Measurements from ENCODE around the gene GALM.
"Not testable (repeated sequence)": the region's sequence is repeated elsewhere in the genome, so short reads cannot be mapped to it uniquely, and the experiment has no call there.

Gene GALM

DNA sequence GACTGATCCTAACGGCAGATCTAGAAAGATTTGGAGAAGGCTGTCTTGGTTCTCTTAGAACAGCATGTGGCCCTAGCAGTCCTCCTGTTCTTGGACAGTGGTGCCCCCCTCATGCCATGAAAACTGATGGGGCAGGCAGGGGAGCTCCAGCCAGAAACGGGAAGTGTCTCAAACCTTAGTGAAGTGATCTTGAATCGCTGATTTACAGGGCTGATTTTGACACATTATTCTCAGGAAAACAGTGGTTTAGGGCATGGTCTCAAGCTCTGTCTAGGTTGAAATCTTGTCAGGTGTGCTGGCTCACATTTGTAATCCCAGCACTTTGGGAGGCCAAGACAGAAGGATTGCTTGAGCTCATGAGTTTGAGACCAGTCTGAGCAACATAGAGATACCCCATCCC is 47.4 kb downstream of the GALM start:
- DNase-seq = no peak

DNA sequence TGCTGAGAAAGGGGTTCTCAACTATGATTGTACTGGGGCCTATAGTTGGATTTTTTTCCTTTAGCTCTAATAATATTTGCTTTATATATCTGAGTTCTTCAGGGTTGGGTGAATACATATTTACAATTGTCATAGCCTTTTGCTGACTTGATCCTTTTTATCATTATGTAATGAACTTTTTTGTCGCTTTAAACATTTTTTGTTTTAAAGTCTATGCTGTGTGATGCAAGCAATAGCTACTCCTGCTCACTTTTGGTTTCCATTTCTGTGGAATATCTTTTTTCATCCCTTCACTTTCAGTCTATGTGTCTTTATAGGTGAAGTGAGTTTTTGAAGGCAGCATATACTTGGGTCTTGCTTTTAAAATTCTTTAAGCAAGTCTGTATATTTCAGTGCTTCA is 49.0 kb downstream of the GALM start:
- DNase-seq = not testable (repeated sequence)

DNA sequence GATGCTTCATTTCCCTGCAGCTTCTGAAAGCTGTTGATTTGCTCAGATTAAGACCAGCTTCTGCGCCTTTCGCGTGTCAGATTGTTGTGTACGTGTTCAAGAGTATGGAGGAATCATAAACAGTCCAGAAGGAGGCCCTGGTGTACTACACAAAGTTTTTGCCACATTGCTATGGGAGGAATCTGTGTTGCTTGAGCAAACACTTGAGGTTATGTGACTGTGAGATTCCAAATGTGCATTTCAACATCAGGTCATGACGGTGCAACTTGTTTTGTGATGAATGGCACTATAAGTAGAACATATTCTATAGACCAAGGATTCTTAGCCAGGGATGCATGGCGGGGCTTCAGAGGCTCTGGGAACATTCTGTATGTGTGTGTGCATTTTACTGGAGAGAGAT is 50.3 kb downstream of the GALM start:
- no peak for DNase-seq

DNA sequence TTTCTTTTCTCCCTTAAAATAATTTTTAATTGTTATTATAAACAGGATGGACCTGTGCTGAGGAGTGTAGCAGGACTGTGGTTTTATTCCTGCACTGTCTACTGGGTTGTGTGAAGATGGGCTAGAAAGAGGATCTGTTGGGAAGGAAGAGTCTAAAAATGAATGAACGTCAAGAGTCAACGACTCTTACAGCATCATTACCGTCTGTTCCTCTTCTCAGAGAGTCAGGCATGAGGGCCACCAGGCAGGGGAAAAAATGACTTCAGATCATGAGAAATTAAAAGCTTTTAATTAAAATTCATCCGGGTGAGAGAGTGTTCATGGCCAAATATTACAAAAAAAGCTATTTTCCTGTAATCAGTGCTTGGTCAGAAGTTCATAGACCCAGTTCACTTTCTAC is 52.7 kb downstream of the GALM start:
- no peak for DNase-seq

DNA sequence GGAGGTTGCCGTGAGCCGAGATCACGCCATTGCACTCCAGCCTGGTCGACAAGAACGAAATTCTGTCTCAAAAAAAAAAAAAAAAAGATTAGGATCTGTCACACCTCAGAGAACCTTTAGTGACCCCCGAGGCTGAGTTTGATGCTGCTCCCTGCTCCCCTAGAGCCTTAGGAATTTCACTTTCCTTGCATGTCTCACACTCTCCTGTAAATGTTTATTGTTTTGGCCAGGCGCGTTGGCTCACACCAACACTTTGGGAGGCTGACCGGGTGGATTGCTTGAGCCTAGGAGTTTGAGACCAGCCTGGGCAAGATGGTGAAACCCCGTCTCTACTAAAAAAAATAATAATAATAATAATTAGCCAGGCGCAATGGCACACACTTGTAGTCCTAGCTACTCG is 53.8 kb downstream of the GALM start:
- no peak for DNase-seq

DNA sequence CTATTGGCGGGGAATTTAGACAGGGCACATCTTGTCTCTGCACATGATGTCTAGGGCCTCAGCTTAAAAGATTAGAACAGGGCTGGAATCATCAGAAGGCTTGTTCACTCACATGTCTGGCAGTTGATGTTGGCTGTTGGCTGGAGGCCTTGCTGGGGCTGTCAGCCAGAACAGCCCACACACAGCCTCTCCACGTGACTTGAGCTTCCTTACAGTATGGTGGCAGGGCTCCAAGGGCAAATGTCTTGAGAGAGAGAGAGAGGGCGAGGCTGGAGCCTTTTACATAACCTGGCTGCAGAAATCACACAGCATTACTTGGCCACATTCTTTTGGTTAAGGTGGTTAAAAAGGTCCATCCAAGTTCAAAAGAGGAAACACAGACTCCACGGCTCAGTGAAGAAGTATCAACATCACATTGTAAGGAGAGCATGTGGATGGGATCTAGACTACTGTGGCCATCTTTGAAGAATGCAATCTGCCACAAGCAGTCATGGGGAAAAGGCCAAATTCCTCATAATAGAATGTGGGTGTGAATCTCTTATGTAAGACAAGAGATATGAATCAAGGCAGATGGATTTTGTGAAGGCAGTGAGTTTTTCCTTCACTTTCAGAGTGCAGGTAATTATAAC is 54.8 kb downstream of the GALM start:
- DNase-seq = peak; percentile 61 to 84

DNA sequence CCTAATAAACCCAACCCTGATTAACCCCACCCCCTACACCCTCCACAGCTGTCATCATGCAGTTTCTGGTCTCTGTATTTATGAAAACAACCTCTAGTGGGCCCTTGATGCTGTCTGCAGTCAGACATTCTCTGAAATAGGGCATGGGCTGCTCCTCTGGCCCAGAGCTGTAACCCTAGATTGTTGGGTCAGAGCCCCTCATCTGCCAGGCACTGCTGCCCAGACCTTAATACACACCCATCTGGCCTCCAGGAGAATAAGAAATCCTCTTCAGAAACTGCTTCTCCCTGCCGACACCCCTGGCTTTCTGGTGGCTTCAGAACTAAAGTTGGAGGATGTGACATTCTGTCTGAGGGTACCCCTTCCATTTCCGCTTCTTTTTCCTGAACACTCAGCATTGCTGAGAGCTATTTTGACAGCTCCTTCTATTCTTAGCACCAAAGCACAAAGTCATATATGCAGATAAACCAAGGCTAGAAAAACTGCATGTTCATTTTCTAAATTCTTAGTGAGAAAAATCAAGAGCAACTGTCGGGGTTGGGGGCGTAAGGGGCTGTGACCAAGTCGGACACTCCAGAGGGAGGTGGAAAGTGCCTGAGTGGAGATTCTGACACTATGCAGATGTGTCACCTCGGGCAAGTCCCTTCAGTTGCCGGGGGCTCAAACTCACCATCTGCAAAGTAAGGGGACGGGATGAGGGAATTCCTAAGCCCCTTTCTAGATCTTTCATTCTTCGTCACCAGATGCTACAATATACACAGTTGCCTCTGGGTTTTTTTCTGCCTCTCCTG is 56.6 kb downstream of the GALM start:
- DNase-seq = no peak

DNA sequence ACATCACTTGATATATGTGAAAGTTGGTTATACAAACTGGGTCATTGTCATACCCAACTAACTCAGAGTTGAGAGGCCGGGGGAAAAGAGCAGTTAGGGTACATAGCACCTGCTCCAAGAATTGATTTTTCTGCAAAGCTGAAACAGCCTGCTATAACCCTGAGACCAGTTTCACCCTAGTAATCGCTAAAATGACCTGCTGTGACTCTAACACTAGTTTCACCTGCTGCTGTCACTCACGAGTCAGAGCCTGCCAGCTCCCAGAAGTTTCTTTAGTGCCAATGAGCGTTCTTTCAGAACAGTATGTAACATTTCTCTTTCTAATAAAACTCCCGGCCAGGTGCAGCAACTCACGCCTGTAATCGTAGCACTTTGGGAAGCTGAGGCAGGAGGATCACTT is 57.3 kb downstream of the GALM start:
- no peak for DNase-seq

DNA sequence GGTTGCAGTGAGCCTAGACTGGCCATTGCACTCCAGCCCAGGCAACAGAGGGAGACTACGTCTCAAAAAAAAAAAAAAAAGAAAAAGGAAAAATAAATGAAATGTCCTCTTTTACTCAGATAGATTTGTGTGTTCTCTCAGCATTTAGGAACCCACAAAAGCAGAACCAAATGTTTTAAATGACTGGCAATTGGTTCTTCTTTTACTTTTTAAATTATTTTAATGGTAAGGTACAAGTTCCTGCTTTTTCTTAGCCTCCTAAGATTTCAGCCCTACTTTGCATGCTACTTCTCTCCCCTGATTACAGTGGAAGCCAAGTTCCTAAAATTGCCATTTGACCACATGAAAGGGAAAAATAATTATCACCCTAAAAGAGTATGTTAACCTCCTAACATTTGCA is 61.7 kb downstream of the GALM start:
- no peak for DNase-seq

DNA sequence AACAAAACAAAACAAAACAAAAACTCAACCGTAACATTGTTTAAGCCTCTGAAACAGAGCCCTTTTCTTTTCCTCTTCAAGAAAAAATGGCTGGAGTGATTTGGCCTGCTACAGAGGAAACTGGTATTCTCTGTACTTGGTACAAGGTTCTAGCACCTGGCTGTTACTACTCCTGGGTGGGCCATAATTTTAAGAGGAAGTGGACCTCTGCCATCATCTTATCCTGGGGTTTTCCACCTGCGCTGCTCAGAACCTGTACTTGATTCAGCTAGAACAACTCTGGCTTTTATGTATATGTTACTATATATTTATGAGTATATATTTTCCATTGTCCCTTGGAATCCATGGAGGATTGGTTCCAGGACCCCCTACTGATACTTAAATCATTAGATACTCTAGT is 62.8 kb downstream of the GALM start:
- no peak for DNase-seq

DNA sequence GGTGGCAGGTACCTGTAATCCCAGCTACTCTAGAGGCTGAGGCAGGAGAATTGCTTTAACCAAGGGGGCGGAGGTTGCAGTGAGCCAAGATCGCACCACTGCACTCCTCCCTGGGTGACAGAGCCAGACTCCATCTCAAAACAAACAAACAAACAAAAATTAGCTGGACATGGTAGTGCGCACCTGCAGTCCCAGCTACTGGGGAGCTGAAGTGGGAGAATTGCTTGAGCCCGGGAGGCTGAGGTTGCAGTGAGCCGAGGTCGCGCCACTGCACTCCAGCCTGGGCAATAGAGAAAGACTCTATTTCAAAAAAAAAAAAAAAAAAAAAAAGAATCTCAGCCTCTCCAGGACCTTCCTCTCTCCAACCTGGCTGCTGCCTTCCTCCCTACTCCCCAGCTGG is 65.2 kb downstream of the GALM start:
- DNase-seq = no peak

DNA sequence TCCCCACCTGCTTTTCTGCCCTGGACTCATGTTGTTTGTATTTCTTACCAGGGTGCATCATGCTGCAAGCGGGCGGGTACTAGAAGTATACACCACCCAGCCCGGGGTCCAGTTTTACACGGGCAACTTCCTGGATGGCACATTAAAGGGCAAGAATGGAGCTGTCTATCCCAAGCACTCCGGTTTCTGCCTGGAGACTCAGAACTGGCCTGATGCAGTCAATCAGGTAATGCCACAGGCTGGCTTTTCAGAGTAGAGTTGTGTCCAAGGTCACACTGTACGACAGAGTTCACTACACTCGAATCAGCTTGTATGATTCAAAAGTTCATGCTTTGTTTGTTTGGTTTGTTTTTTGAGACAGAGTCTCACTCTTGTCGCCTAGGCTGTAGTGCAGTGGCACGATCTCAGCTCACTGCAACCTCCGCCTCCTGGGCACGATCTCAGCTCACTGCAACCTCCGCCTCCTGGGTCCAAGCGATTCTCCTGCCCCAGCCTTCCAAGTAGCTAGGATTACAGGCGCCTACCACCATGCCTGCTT is 65.8 kb downstream of the GALM start:
- DNase-seq = no peak

DNA sequence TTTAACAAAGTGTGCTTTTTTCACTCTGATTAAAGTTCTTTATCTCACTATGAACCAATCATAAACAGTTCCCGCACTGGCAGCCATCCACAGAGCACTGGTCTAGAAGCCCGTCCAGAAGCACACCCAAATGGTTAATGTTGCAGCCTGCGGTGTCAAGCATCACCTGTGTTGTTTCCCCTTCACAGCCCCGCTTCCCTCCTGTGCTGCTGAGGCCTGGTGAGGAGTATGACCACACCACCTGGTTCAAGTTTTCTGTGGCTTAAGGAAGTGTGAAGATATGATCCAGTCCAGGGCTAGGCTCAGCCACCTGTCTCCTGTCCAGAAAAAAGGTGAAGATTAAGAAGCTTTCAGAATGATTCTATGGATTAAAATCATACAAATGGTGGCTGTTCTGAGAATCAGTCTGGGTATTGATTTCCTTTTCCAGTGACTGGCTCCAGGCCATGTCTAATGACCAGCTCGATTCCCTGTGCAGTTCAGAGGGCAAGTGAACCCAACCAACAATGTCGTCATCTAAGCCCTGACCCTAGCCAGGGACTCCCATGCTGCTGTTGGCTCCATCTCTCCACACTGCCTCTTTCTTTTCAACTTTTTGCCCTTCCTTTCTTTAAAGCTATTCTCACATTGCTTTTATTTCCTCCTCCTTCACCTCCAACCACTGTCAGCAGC is 67.5 kb downstream of the GALM start:
- no peak for DNase-seq

DNA sequence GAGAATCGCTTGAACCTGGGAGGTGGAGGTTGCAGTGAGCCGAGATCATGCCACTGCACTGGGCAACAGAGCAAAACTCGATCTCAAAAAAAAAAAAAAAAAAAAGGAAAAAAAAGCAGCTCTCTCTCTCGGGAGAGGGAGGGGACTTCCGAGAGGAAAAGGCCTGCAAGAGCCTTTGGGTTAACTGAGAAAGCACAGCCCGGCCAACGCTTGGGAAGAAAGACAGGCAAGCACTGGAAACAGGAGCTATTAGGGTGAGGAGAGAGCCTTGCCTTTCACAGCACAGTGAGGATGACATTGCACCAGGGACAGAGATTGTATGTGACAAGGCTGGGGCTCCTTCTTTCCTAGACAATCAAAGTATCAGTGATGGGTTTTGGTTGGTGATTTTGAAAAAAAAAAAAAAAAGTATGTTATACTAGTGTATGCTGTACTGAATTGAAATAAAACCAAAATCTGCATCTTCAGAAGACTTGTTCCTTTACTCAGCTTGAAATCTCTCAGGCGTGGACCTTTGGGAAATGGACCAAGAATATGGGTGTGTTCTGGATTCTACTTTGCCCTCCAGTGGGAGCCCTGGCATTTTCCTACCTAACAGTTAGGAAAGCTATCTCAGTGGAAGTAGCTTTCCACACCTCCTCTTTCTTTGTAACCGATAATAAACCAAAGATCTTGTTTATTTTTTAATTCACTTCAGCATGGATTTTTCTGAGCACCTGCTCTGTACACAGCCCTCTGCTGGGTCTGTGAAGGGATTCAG is 68.6 kb downstream of the GALM start:
- DNase-seq = no peak

DNA sequence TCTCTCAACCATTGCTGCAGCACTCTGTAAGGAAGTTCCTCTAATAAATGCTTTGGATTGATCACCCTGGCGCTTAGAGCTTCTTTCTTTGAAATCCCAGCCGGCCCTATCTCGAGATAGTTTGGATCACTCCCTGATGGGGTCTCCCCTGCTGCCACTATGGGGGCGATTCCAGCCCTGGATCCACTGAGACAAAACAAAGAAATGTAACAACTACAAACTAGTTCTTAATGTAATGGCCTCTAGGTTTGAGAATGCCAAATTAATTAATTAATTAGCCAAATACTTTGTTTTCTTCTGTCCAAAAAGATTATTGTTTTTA is 70.0 kb downstream of the GALM start:
- DNase-seq = no peak

DNA sequence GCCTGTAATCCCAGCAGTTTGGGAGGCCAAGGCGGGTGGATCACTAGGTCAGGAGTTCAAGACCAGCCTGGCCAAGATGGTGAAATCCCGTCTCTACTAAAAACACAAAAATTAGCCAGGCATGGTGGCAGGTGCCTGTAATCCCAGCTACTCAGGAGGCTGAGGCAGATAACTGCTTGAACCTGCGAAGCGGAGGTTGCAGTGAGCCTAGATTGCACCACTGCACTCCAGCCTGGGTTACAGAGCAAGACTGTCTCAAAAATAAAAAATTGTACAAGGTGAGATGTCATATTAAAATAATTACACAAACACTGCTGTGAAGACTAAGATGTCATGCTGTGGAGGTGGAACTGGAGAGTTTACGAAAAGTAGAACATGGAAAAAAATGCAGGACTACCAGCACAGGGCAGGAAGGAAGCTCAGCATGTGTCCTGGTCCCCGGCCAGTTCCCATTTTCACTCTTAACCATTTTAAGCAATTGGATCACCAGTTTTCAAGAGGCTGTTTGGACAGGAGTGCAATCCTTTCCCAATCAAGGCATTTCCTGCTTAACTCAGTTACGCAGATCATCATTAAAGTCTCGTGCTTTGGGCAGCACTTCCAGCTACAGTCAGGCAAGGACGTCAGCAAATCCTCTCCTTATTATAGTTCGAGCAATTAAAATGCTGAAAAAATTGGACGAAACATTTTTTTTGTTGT is 71.2 kb downstream of the GALM start:
- DNase-seq = peak in 1 of 2 experiments; percentile 4

DNA sequence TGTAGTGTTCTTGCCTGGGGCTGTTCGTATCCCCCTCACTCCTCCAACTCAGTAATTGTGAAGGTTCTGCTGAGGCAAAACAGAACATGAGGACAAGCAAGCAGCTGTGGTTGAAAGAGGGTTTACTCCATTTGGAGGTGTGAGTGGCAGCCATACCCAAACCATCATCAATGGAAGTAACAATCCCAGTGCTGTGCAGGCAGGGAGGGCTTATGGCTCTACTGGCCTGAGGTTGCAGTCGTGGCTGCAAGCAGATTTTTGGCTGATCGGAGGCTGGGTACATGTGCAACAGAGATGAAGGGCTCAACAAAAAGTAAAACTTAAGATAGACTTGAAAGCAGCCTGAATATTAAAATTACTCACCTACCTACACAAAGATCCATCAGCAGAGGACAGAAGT is 72.0 kb downstream of the GALM start:
- DNase-seq = no peak

DNA sequence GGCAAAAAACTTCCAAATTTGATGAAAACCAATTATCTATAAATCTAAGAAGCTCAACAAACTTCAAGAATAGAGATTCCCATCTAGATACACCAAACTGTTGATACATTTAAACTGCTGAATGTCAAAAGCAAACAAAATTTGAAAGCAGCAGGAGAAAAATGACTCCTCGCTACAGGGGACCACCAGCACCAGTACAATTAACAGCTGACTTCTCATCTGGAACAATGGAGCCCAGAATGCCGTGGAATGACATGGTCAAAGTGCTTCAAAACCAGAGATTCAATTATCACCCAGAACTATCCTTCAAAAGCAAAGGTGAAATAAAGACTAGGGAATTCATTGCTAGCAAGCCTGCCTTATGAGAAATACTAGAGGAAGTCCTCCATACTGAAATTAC is 73.6 kb downstream of the GALM start:
- DNase-seq = no peak

DNA sequence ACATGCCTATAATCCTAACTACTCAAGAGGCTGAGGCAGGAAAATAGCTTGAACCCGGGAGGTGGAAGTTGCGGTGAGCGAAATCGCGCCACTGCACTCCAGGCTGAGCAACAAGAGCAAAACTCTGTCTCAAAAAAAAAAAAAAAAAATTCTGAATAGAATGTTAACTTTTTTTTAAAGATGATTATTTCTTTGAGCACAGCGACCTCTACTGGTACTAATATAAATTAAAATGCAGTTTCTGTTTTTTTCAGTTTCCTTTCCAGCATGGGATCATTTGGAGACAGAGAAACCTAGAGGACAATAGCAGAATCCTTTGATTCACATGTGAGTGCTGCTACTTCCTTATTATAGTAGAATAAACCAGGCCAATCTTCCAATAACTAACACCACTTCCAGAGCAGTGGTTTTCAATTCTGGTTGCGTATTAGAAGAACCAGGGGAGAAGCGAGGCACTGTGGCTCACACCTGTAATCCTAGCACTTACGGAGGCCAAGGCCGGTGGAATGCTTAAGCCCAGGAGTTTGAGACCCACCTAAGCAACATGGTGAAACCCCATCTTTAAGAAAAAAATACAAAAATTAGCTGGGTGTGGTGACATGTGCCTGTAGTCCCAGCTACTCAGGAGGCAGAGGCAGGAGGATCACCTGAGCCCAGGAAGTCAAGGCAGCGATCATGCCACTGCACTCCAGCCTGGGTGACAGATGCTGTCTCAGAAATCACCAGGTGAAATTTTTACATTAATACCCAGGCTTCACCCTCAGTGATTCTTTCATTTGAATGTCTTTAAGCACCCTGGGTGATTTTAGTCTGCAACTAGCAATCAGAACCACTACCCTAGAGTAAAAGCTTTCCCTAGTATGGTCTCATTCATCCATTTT is 75.2 kb downstream of the GALM start:
- DNase-seq = no peak

DNA sequence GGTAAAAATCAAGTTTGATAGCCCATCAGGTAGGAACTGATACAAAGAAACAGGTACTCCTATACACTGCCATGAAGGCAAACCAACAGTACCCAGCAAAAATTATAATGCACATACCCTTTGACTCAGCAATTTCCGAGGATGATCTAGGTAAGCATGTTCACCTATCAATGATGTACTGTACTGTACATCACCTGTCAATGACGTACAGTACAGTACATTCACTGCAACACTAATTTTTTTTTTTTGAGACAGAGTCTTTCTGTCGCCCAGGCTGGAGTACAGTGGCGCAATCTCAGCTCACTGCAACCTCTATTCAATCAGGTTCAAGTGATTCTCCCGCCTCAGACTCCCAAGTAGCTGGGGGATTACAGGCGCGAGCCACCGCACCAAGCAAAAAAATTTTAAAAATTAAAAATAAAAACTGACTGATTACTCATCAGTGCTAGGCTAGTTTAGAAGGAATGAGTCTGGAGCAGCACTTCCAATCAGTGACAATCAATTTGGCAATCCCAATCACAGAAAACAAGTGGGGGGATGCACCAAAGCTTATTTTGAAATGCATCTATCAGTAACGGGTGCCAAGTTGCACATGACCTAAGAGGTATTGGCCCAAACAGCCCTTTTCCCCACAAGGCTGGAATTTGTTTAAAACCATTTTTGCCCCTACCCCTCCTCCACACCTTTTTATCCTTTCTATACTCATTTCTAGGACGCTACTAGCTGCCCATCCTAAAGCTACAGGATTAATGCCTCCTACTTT is 77.1 kb downstream of the GALM start:
- no peak for DNase-seq
